Stimulated activated CD4-positive, alpha-beta T cell treated with anti-CD3 and anti-CD28 coated beads, Interleukin-4, amount 100 ng/mL, for 48 hours (primary cell): ENCODE results near the gene CHN2.

Source experiments
- DNase-seq, 2 donors: peaks; one replicate each; pipeline ENCODE4 v3.0.0-alpha.2; 2020; ENCODE audit warnings: low read depth in 2 of 2

Gene CHN2

DNA sequence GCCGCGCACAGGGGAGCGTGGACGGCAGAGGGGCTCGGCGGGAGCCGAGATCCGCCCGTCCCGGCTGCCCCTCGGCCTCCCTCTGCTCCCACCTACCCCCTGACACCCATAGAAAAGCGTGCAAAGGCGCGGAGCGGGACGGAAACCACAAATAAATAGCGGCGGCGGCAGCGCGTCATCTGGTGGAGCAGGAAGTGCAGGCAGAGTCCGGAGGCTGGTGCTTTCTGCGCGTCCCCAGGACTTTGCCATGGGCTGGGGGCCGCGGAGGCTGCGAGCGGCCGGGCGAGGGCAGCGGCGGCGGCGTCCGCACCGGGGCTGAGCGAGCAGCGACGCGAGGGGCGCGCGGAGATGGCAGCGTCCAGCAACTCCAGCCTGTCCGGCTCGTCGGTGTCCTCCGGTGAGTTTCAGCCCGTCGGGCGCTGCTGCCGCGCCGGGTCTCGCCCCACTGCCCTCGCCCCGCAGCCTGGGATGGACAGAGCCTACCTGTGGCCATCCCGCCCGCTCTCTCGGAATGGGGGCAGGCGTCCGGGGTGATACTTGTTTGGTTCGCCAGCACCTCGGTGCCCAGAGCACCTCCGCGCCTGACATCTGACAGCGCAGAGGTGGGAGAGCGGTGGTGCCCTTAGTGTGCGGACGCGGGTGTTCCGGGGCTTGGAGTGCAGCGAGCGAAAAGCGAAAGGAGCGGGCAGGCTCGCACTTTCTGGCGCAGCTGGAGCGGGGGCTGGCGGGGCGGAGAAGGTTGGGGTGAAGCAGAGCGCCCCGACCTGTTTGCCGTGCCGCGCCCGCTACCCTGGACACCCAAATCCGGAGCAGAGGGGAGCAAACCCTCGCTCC is at the start of gene CHN2:
Gene CHN2, plus strand, starts transcription at position 182 of the 834 bp plus-strand sequence.
- DNase-seq = peak in 1 of 2 donors; percentile 23

- no peak for DNase-seq
Observed at GRCh38 chr7:29145553-29146056, 49.0 kb upstream of the CHN2 start.

DNA sequence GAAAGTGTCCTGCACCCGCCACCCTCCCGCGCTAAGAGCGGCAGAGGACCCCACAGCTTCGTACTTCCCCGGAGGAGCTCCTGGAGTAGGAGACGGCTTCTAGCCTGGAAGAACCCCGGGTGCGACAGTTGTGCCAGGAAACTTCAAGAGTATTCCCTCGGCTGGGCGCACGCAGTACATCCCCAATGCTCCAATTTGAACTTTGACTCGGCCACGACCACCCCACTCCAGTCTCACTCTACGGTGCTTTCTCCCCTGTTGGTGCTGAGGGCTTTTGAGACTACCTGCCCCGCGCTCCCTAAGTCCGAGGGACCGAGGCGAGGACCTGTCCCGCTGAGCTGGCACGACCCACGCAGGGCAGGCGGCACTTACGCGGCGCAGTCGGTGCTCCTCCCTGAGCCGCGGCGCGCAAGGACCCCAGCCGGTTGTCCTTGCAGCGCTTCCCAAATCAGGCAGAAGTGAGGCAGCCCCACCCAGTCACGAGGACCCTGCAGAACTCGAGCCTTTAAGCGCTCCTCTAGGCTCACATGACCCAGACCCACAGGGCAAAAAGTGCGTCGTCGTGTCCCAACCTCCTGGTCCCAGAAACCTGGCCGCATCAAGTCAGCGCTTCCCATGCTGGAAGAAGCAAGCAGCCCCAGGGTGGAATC is 48.4 kb upstream of the CHN2 start, which contains the start of gene CPVL:
Gene CPVL, minus strand, starts transcription at position 481 of the 650 bp plus-strand sequence. CDS start 25,476 bp downstream, outside the sequence.
- DNase-seq = no peak

GRCh38 chr7:29146888-29147609 is 47.5 kb upstream of the CHN2 start:
- no peak for DNase-seq

- no peak for DNase-seq
Observed at GRCh38 chr7:29147821-29148220, 46.8 kb upstream of the CHN2 start.

DNA sequence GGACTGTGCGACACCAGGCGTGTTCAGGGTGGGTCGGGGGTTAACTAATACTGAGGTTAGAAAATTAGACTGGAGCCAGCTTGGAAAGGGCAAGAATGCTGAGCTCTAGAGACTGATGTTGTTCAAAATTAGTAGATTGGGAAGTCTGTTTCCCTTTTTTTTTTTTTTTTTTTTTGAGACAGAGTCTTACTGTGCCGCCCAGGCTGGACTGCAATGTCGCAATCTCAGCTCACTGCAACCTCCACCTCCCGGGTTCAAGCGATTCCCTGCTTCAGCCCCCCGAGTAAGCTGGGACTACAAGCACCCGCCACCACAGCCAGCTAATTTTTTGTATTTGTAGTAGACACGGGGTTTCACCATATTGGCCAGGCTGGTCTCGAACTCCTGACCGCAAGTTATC is 45.5 kb upstream of the CHN2 start:
- DNase-seq = no peak

DNA sequence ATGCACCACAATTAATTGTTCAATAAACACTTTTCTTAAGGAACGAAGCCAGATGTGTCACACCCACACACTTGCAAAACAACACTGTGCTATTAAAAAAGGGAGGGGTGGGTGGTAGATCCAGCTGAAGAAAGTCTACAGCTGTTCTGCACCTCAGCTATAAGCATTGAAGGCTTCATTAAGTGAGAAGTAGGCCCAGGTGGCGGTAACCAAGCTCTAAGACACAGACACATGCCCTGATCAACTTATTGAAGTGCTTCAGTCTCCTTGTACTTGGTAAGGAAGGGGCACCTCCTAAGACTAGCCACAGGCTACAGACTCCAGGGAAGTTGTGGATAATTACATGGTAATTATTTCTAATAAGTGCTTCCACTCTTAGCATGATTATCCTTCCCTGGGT is 43.7 kb upstream of the CHN2 start:
- no peak for DNase-seq

DNA sequence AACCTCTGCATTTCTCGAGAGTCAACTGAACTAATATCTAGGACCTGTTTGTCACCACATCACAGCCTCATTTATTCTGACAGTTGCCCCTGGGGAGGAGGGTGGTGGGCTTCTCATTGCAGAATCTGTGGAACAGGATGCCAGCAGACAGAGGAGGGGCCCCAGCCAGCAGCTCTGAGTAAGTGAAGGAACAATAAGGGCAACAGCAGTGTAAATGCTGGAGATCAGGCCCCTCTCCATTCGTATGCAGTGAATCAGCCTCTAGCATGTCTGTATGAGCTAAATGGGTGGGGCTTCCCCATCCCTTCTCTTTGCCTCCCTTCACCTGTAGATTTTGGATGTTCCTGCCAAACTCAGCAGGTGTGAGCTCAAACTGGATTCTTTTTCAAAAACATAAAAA is 40.5 kb upstream of the CHN2 start:
- DNase-seq = no peak

- DNase-seq = no peak
Observed at GRCh38 chr7:29156907-29157452, 37.6 kb upstream of the CHN2 start.

DNA sequence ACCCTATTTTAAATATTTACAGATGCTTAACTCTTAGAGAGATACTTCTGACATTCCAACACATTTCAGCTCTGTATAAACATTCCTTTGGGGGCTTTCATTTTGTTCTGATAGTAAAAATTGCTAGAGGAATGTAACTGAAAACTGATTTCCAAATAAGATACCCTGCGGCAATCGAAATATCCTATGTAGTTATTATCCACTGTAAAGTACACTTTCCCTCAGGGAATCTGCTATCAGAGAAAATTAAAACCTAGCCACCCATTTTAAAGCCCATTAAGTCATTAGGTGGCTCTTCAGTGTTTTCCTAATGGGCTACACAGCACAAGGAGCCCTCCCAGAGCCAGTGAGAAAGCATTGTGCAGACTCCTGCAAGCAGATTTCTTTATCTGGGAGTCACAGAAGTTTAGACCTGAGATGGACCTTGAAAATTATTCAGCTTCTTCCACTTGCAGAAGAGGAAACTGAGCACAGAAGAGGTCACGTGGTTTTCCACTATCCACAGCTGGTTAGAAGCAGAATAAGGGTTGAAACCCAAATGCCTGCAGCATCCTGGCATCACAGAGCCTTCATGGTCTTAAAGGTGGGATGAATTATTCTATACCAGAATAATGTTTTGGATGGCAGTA is 35.7 kb upstream of the CHN2 start:
- no peak for DNase-seq

DNA sequence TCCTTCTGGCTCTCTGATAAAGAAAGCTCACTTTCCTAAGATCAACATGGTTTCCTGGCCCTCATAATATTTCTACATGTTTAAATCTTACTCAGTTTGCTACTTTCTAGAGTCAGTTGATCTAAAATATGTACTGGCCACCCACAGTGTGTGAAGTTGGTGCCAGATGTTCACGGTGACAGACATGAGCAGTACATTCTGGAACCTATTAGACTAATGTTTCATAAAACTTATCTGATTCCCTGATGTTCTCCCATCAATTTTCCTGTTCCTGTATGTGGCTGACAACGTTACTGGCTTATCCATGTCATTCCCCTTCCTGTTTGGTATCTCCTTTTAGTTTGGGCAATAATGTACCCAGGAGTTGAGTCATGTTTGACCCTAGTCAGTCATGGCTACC is 34.5 kb upstream of the CHN2 start:
- DNase-seq = no peak

DNA sequence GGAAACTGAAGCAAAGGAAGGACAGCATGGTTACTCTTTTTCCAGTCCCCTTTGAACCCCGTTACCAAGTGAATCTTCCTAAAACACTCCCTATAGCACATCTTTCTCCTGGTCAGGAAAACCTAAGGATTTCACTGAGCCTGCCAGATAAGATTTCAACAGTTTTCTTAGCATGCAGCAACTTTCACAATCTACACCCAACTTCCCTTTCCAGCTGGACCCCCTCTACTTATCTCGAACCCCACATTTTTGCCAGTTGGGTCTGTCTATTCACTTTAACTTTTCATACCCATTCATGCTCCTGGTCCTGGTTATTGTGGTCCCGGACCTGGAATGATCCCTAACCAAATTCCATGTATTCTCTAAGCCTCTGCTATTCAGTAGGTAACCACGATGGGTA is 33.3 kb upstream of the CHN2 start:
- DNase-seq = no peak

DNA sequence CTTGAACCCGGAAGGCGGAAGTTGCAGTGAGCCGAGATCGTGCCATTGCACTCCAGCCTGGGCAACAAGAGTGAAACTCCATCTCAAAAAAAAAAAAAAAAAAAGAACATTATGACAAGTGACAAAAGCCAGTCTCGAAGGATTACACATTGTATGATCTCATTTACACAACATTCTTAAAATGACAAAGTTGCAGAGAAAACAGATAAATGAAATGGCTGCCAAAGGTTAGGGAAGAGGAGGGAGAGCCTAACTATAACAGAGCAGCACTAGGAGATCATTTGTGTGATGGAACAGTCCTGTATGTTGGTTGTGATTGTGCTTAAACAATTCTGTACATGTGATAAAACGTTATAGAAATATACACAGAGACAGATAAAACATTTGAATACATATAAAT is 32.0 kb upstream of the CHN2 start:
- DNase-seq = no peak

GRCh38 chr7:29163854-29164253 is 30.7 kb upstream of the CHN2 start:
- no peak for DNase-seq

DNA sequence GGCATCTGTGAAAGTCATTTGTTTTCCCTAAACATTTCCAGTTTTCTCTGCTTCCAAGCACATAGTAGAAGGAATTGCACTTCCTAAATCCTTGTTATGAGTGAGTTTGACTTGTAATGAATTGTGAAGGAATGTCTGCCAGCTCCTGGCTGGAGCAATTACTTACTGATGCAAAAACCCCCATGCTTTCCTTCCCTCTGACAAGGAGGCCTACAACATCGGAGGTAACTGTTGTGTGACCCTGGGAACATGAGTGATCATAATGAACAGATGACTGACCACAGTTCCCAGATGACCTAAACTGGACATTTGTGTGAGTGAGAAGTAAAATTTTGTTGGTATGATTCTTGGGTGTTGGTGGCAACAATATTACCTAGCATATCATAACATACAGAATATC is 26.9 kb upstream of the CHN2 start:
- DNase-seq = no peak

- no peak for DNase-seq
Observed at GRCh38 chr7:29170781-29171180, 23.8 kb upstream of the CHN2 start.

- DNase-seq = no peak
Observed at GRCh38 chr7:29173458-29173857, 21.1 kb upstream of the CHN2 start.

DNA sequence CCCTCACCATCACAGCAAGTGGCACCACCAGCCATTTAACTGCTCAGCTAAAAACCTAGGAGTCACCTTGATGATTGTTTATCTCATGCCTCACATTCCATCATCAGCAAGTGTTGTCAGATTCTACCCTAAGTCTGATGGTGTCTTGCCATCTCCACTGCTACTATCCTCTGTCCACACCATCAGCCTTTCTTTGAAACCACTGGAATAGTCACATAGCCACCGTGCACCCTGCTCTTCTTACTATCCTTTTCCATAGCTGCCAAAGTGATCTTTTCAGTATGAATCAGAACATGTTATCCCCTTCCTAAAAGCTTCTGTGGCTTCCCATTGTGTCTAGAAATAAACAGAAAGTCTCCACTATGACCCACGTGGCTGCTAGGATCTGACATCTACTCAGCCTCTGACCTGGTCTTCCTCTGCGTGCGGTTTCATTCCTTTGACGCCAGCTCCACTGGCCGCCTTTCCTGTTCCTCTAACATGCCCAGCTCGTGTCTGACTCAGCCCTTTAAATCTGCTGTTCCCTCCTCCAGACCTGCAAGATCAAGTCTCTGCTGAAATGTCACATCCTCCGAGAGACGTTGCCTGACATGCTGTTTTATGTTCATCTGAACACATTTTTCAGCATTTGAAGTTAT is 16.5 kb upstream of the CHN2 start:
- DNase-seq = no peak

DNA sequence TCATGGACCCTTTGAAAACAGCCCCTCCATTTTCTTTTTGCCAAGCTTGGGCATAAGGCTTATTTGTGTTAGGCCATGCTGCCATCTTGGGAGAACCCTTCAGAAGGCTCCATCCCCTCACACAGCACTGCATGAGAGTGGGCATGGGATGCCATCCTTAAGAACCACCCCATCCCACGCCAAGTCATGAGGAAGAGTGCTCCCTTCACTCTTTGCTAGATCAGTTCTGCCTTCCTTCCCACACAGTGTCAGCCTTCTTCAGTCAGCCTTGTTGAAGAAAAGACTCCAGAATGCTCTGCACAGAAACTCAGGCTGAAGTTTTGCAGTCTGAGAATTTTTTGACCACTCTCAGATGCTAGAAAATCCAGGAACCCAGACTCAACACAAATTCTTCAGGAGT is 15.5 kb upstream of the CHN2 start:
- no peak for DNase-seq

DNA sequence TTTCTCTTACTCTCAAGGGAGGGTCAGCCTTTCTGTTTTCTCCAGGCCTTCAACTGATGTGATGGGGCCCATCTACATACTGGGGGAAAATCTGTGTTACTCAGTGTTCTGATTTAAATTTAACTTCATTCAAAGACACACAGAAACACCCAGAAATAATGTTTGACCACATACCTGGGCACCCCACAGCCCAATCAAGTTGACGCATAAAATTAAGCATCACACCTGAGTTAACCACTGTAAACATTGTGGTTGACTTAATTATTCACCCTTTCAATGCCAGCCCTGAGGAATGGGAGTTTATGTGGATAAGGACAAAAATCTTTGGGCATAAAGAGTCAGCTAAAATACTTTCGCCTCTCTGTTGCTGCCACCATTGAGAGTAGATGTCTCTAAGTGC is 10.0 kb upstream of the CHN2 start:
- DNase-seq = no peak

- no peak for DNase-seq
Observed at GRCh38 chr7:29185613-29186012, 9.0 kb upstream of the CHN2 start.
